Ishikawa (cell line): Measurements from ENCODE around the gene METTL24.

Source experiments
- CEBPB ChIP-seq: IDR thresholded peaks from 2 replicates; pipeline ENCODE4 v1.6.1; 2012
- CREB1 ChIP-seq: IDR thresholded peaks from 2 replicates; pipeline ENCODE4 v1.6.1; 2012; ENCODE audit warnings: low read depth
- EGR1 ChIP-seq: IDR thresholded peaks from 2 replicates; pipeline ENCODE4 v1.6.1; 2012
- EP300 ChIP-seq: IDR thresholded peaks from 2 replicates; pipeline ENCODE4 v1.6.1; 2012; ENCODE audit warnings: borderline replicate concordance
- FOXM1 ChIP-seq: IDR thresholded peaks from 2 replicates; pipeline ENCODE4 v1.6.1; 2012; ENCODE audit warnings: low read depth, borderline replicate concordance
- MAX ChIP-seq: IDR thresholded peaks from 2 replicates; pipeline ENCODE4 v1.6.1; 2012
- NFIC ChIP-seq: IDR thresholded peaks from 2 replicates; pipeline ENCODE4 v1.6.1; 2012
- RAD21 ChIP-seq: IDR thresholded peaks from 2 replicates; pipeline ENCODE4 v1.6.1; 2012; ENCODE audit warnings: low read depth
- REST ChIP-seq: IDR thresholded peaks from 2 replicates; pipeline ENCODE4 v1.6.1; 2012; ENCODE audit warnings: low read depth, mild to moderate bottlenecking
- TAF1 ChIP-seq: IDR thresholded peaks from 2 replicates; pipeline ENCODE4 v1.6.1; 2012; ENCODE audit warnings: low read depth, mild to moderate bottlenecking
- TCF12 ChIP-seq: IDR thresholded peaks from 2 replicates; pipeline ENCODE4 v1.6.1; 2012; ENCODE audit warnings: low read depth
- TEAD4 ChIP-seq: IDR thresholded peaks from 2 replicates; pipeline ENCODE4 v1.6.1; 2012
- USF1 ChIP-seq: IDR thresholded peaks from 2 replicates; pipeline ENCODE4 v1.6.1; 2012
- YY1 ChIP-seq: IDR thresholded peaks from 2 replicates; pipeline ENCODE4 v1.6.1; 2012; ENCODE audit warnings: low read depth
- ZBTB7A ChIP-seq: IDR thresholded peaks from 2 replicates; pipeline ENCODE4 v1.6.1; 2012; ENCODE audit warnings: low read depth

The METTL24 gene

GRCh38 chr6:110233770-110234374 lies 124.3 kb downstream of the METTL24 start:
- no peak for TF ChIP-seq FOXM1
- TF ChIP-seq NFIC: no peak
- TF ChIP-seq YY1: no peak
- TF ChIP-seq EP300: no peak
- no peak for TF ChIP-seq CREB1
- TF ChIP-seq EGR1: no peak
- TF ChIP-seq TCF12: no peak
- no peak for TF ChIP-seq USF1
- TF ChIP-seq REST: no peak
- TF ChIP-seq MAX: no peak
- no peak for TF ChIP-seq RAD21
- no peak for TF ChIP-seq TAF1
- TF ChIP-seq TEAD4: no peak
- TF ChIP-seq ZBTB7A: no peak

- TF ChIP-seq REST (no peak), USF1 (no peak), TAF1 (no peak), FOXM1 (no peak), CEBPB (no peak), CREB1 (no peak), TEAD4 (no peak), YY1 (no peak), NFIC (no peak), MAX (no peak), EGR1 (no peak), RAD21 (no peak), TCF12 (no peak), ZBTB7A (no peak), EP300 (no peak)
Observed at GRCh38 chr6:110232450-110232849, 125.7 kb downstream of the METTL24 start.

GRCh38 chr6:110226261-110226660 lies 131.9 kb downstream of the METTL24 start:
- TF ChIP-seq ZBTB7A: no peak
- TF ChIP-seq MAX: no peak
- no peak for TF ChIP-seq YY1
- TF ChIP-seq NFIC: no peak
- no peak for TF ChIP-seq RAD21
- TF ChIP-seq REST: no peak
- no peak for TF ChIP-seq EP300
- no peak for TF ChIP-seq FOXM1
- no peak for TF ChIP-seq TEAD4

GRCh38 chr6:110221738-110222137 lies 136.4 kb downstream of the METTL24 start:
- TF ChIP-seq EP300 (no peak), TCF12 (no peak), CEBPB (no peak), REST (no peak)
